GM12878 (cell line): Measurements from ENCODE around the gene ENDOU.

Source experiments
- BCLAF1 ChIP-seq: fragments of 450-650 bp; IDR thresholded peaks from 2 replicates; pipeline ENCODE4 v1.6.1; 2017; ENCODE audit warnings: antibody characterized with exemption, mild to moderate bottlenecking, moderate library complexity
- CTCF ChIP-seq, 3 experiments: IDR thresholded peaks in 2 of 3; conservative IDR thresholded peaks in 1 of 3; 2 replicates each; pipeline ENCODE4 v1.5.1; 2011; ENCODE audit warnings: low read depth in 3 of 3, low read length in 3 of 3, mild to moderate bottlenecking in 3 of 3, control low read depth in 2 of 3, moderate library complexity in 2 of 3, inconsistent platforms in 1 of 3, mixed read lengths in 1 of 3; ENCODE audit not compliant: control insufficient read depth in 2 of 3, insufficient read depth in 1 of 3; ENCODE audit errors: extremely low read depth in 1 of 3
- IKZF1 ChIP-seq: fragments of 450-650 bp; conservative IDR thresholded peaks from 2 replicates; pipeline ENCODE4 v1.6.1; 2017; ENCODE audit warnings: antibody characterized with exemption, mild to moderate bottlenecking
- PML ChIP-seq: IDR thresholded peaks from 2 replicates; pipeline ENCODE4 v1.6.1; 2012; ENCODE audit warnings: low read length, inconsistent platforms
- POLR2A ChIP-seq: IDR thresholded peaks from 2 replicates; pipeline ENCODE4 v1.6.1; 2011; ENCODE audit warnings: low read depth, mild to moderate bottlenecking, low read length
- POLR2AphosphoS5 ChIP-seq: IDR thresholded peaks from 2 replicates; pipeline ENCODE4 v1.6.1; 2011; ENCODE audit warnings: mild to moderate bottlenecking, low read length, inconsistent platforms
- TARDBP ChIP-seq: IDR thresholded peaks from 2 replicates; pipeline ENCODE4 v1.6.1; 2016; ENCODE audit warnings: borderline replicate concordance
- ZSCAN29 ChIP-seq: fragments of 450-650 bp; IDR thresholded peaks from 2 replicates; pipeline ENCODE4 v1.6.1; 2017; ENCODE audit warnings: mild to moderate bottlenecking, moderate library complexity

- no peak for TF ChIP-seq POLR2AphosphoS5
- TF ChIP-seq CTCF (IDR thresholded peaks at IDR 0.05 in 2 of 3, conservative IDR thresholded peaks at IDR 0.05 in 1 of 3; ENCODE audit: control insufficient read depth in 2 of 3, extremely low read depth in 1 of 3, insufficient read depth in 1 of 3, low read depth in 3 of 3, low read length in 3 of 3), result no peak
- no peak for TF ChIP-seq BCLAF1
- TF ChIP-seq IKZF1, result no peak
- no peak for TF ChIP-seq TARDBP
- no peak for TF ChIP-seq ZSCAN29
- TF ChIP-seq POLR2A, result no peak
- no peak for TF ChIP-seq PML
Observed at GRCh38 chr12:47748899-47749298, 23.6 kb upstream of the ENDOU start.
